ENCODE data around the gene HOXA5.

The HOXA5 gene

GRCh38 chr7:27149842-27150567, 6.5 kb upstream of the HOXA5 start:
- in situ Hi-C loops (cut with HindIII; ENCODE audit: low pct_unique_long_range_greater_than_20kb, low sequenced_read_pairs), result no loop called here
- DNase-seq (ENCODE audit: low read depth in 1 of 2, low spot score in 1 of 2), result no peak
- no peak for TF ChIP-seq JUND (IDR thresholded peaks at IDR 0.05; ENCODE audit: low read depth)

GRCh38 chr7:27148756-27149641, 5.5 kb upstream of the HOXA5 start:
- in situ Hi-C loops (cut with HindIII; ENCODE audit: low pct_unique_long_range_greater_than_20kb, low sequenced_read_pairs), result no loop called here

GRCh38 chr7:27148031-27148755, 4.7 kb upstream of the HOXA5 start:
- in situ Hi-C loops (cut with HindIII; ENCODE audit: low pct_unique_long_range_greater_than_20kb, low sequenced_read_pairs), result no loop called here
- DNase-seq (ENCODE audit: low read depth in 1 of 2, low spot score in 1 of 2), result no peak
- no peak for TF ChIP-seq JUND (IDR thresholded peaks at IDR 0.05; ENCODE audit: low read depth)

More at GRCh38 chr7:27148756-27149641, 5.5 kb upstream of the HOXA5 start:
- DNase-seq (ENCODE audit: low read depth in 1 of 2, low spot score in 1 of 2), result no peak
- no peak for TF ChIP-seq JUND (IDR thresholded peaks at IDR 0.05; ENCODE audit: low read depth)

DNA sequence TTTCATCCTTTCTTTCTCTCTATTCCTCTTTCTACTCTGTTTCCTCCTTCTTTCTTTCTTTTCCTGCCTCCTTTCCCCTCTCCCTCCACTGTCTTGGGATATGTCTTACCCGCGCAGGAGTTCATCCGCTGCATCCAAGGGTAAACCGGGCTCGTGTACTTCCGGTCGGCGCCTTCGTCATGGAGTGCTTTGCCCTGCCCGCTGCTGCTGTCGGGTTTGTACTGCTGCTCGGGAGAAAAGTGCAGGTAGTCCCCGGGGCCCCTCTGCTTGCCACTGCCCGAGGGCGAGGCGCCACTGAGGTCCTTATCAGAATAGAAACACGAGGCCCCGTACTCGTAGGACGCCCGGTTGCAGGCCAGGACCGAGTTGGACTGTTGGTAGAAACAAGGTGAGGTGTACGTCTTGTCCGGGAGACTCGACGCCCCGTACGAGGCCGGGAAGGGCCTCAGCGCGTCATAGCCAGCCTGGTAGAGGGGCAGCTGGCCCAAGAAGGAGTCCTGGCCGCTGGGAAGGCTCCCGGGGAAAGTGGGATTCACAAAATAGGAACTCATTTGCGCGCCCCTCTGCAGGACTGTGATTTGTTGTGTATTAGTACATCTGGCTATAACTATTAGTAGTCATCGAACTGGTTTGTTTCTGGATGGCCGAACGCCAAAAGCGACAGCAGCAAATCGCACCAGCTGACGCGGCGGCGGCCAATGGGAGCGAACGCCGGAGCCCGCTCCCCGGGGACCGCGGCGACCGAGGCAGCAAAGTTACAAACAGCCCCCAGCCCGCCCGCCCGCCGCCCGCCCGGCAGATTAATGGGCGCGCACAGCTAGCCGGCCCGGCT, 3.9 kb upstream of the HOXA5 start, which contains the start of gene HOXA6:
HOXA6 (minus strand) TSS at position 576 of the 832 bp plus-strand sequence; CDS start at position 551, 25 bp downstream.
- in situ Hi-C loops (cut with HindIII; ENCODE audit: low pct_unique_long_range_greater_than_20kb, low sequenced_read_pairs), result no loop called here
- DNase-seq (ENCODE audit: low read depth in 1 of 2, low spot score in 1 of 2), result no peak
- no peak for TF ChIP-seq JUND (IDR thresholded peaks at IDR 0.05; ENCODE audit: low read depth)

DNA sequence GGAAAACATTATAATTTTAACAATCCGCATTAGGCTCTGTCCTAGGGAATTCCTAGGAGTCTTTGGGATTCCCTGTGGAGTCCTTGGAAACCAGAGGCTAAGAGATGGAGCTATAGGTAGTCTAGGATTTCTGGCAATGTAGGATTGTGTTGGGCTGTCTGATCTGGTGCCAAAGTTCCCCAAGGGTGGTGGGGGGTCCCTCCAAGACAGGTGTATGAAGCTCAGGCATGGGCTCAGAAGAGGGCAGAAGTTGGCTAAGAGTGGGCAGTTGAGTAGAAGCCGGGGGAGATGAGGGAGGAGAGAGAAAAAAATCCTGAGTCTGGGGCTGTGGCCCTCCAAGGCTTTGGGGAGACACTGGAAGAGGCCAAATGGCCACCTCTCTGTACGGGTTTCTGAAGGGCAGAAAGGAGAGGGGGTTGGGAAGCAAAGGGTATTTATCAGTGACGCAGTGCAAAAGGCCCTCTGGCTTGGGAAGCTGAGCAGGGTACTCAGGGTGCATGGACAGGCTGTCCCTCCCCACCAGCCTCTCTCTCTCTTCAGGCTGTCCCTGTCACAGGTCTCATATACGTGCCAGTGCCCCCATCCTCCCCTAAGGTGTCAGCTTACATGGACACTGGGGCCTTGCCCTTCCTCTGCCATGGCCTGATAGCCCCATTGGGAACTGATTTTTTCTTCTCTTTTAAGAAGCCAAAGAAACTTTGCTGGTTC, 3.2 kb upstream of the HOXA5 start:
- no peak for DNase-seq (ENCODE audit: low read depth in 1 of 2, low spot score in 1 of 2)
- in situ Hi-C loops (cut with HindIII; ENCODE audit: low pct_unique_long_range_greater_than_20kb, low sequenced_read_pairs), result no loop called here
- no peak for TF ChIP-seq JUND (IDR thresholded peaks at IDR 0.05; ENCODE audit: low read depth)

DNA sequence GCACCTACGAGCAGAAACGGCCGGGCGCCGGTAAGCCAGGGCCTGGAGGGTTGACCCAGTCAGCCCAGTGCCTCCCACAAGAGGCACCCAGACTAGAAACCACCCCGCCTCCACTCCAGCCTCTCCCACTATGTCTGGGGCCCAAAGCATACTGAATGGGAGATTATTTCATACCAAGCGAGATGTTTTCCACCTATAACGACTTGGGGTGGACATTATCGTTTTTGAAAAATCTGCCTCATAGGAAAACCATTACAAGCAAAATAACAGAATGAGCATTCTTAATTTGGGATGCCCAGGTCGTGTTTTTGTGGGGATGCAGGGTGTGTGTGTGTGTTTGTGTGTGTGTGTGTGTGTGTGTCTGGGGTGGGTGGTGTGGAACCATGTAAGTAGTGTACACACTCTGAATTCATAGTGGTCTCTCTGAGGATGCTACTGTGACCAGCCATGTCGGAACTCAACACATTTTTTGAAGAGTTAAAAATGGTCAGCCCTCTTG, 2.5 kb upstream of the HOXA5 start:
- in situ Hi-C loops (cut with HindIII; ENCODE audit: low pct_unique_long_range_greater_than_20kb, low sequenced_read_pairs), result no loop called here
- no peak for TF ChIP-seq JUND (IDR thresholded peaks at IDR 0.05; ENCODE audit: low read depth)
- no peak for DNase-seq (ENCODE audit: low read depth in 1 of 2, low spot score in 1 of 2)

DNA sequence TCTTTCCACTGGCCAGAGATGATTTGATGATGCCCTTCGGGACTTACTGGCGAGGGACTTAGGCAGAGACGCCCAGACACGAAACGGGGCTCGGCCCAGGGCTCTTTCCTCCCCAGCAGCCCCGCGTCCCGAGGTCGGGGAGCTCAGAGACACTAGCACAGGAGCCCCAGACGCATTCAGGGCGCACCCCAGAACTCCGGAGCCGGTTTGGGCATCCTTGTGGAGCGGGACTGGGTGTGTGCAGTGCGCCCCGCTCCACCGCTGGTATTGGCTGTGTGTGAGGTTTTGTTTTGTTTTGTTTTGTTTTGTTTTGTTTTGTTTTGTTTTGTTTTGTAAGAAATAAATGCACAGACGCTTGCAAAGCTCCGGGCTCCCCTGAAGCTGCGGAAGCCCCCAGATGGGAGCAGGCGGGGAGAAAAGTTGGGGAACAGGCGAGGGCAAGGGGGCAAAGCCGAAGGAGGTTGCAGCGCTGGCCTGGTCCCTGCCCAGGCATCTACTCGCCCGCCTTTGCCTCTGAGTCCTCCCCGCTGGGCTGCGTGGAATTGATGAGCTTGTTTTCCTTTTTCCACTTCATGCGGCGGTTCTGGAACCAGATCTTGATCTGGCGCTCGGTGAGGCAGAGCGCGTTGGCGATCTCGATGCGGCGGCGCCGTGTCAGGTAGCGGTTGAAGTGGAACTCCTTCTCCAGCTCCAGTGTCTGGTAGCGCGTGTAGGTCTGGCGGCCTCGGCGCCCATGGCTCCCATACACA, 1.9 kb upstream of the HOXA5 start:
- in situ Hi-C loops (cut with HindIII; ENCODE audit: low pct_unique_long_range_greater_than_20kb, low sequenced_read_pairs), result no loop called here
- TF ChIP-seq JUND (IDR thresholded peaks at IDR 0.05; ENCODE audit: low read depth), result no peak
- DNase-seq (ENCODE audit: low read depth in 1 of 2, low spot score in 1 of 2), result no peak

DNA sequence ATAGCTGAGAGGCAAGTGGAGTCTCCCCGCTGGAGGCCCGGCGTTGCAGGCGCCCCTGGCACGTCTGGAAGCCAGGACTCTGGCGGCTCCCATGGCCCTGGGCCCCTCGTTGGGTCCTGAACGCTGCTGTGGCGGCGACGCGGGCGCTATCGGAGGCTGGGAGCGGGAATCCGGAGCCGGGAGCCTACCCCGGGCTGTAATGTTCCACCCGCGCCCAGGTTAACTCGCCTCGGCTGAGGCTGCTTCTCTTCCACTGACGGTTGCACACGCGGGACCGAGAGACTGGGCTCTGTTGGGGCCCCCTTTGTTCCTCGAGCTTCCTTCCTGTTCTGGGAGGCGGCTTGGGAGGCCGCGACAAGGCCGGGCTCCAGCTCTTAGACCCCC, 1.3 kb upstream of the HOXA5 start:
- in situ Hi-C loops (cut with HindIII; ENCODE audit: low pct_unique_long_range_greater_than_20kb, low sequenced_read_pairs), result no loop called here
- no peak for TF ChIP-seq JUND (IDR thresholded peaks at IDR 0.05; ENCODE audit: low read depth)
- DNase-seq (ENCODE audit: low read depth in 1 of 2, low spot score in 1 of 2), result no peak

GRCh38 chr7:27143950-27144780, 684 bp upstream of the HOXA5 start:
- in situ Hi-C loops (cut with HindIII; ENCODE audit: low pct_unique_long_range_greater_than_20kb, low sequenced_read_pairs), result no loop called here
- no peak for TF ChIP-seq JUND (IDR thresholded peaks at IDR 0.05; ENCODE audit: low read depth)
- no peak for DNase-seq (ENCODE audit: low read depth in 1 of 2, low spot score in 1 of 2)

DNA sequence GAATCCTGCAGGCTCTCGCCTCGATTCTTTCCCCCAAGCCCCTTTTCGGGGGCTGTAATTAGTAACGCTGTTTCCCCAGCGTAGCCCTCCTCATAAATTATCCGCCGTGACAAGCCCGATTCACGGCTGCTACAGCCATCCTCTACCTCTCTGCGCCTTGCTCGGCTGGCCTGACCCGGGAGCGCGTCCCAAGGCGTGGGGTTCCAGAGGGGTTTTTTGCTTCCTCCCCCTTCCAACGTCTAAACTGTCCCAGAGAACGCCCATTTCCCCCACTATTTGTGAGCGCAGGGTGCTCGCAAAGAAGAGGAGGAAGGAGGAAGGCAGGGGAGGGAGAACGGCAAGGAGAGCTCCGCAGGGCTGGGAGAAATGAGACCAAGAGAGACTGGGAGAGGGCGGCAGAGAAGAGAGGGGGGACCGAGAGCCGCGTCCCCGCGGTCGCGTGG, 880 bp downstream of the HOXA5 start:
- no peak for DNase-seq (ENCODE audit: low read depth in 1 of 2, low spot score in 1 of 2)
- TF ChIP-seq JUND (IDR thresholded peaks at IDR 0.05; ENCODE audit: low read depth), result no peak
- in situ Hi-C loops (cut with HindIII; ENCODE audit: low pct_unique_long_range_greater_than_20kb, low sequenced_read_pairs), result no loop called here
